ENCODE results near the gene CREB3L2.

The CREB3L2 gene

DNA sequence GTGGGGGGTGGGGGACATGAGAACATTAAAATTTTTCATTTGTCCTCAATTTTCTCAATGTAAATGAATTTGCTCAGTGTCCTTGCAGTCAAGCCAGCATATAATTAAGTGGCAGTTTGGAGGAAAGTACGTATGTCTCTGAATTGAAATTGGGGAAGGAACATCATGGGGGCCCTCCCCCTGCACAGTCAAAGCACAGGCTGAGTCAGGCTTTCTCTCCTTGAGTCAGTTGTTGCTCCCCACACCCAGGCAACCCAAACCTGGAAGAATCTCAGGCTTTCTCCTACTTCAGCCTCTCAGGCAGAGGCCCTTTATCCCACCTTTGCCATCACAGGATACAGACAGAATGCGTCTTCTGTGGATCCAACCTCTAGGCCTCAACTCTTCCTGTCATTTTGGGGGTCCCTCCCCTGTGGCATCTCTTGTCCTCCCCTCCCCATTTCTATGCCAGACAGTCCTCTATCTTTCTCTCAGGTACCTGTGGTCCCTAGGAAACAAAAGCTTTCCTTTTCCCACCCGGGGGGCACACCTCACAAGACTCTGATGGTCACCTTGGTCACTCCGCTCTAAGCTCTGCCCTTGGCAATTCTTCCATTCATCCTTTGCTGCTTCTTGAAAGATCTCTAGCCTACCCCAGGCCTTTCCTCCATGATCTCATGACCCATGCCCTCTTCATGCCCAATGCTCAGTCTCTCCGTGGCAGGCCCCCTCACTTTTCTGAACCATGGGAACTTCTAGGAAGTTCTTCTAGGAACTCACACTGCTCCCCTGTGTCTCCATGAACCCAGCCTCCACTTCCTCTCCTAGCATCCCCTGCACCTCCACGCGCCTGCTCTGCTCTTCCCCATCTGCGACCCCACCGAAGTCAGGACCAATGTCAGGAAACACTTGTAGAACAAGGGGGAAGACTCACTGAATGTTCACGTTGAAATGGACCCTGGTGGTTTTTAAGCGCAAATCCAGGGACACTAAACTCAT, 40.4 kb downstream of the CREB3L2 start:
- no peak overlapping the region for H3K9ac ChIP-seq (ENCODE audit: low read depth, low read length)
- H3K4me3 ChIP-seq (ENCODE audit: low read depth, low read length) = no peak overlapping the region
- H3K4me1 ChIP-seq (ENCODE audit: control insufficient read depth, insufficient read depth, low read length) = peaks cover 24% of the 10 kb centered on the region
- 0 out of 2 replicates have a peak, but pooled peaks cover 3% of the 10 kb centered on the region for H3K36me3 ChIP-seq (ENCODE audit: control insufficient read depth, insufficient read depth, low read length)
- no peak overlapping the region for H3K27ac ChIP-seq (ENCODE audit: low read depth, low read length)
- H3K27me3 ChIP-seq (ENCODE audit: control insufficient read depth, insufficient read depth, low read length) = no peaks in the 10 kb centered on the region
- H3K9me3 ChIP-seq (ENCODE audit: control insufficient read depth, insufficient read depth, low read length) = no peaks in the 10 kb centered on the region

GRCh38 chr7:137960020-137960419, 41.9 kb downstream of the CREB3L2 start:
- H3K4me1 ChIP-seq (ENCODE audit: control insufficient read depth, insufficient read depth, low read length) = peaks cover 27% of the 10 kb centered on the region
- no peaks in the 10 kb centered on the region for H3K27me3 ChIP-seq (ENCODE audit: control insufficient read depth, insufficient read depth, low read length)
- H3K27ac ChIP-seq (ENCODE audit: low read depth, low read length) = no peak overlapping the region
- no peak overlapping the region for H3K4me3 ChIP-seq (ENCODE audit: low read depth, low read length)
- no peaks in the 10 kb centered on the region for H3K9me3 ChIP-seq (ENCODE audit: control insufficient read depth, insufficient read depth, low read length)
- H3K9ac ChIP-seq (ENCODE audit: low read depth, low read length) = no peak overlapping the region
- 0 out of 2 replicates have a peak, but pooled peaks cover 3% of the 10 kb centered on the region for H3K36me3 ChIP-seq (ENCODE audit: control insufficient read depth, insufficient read depth, low read length)

DNA sequence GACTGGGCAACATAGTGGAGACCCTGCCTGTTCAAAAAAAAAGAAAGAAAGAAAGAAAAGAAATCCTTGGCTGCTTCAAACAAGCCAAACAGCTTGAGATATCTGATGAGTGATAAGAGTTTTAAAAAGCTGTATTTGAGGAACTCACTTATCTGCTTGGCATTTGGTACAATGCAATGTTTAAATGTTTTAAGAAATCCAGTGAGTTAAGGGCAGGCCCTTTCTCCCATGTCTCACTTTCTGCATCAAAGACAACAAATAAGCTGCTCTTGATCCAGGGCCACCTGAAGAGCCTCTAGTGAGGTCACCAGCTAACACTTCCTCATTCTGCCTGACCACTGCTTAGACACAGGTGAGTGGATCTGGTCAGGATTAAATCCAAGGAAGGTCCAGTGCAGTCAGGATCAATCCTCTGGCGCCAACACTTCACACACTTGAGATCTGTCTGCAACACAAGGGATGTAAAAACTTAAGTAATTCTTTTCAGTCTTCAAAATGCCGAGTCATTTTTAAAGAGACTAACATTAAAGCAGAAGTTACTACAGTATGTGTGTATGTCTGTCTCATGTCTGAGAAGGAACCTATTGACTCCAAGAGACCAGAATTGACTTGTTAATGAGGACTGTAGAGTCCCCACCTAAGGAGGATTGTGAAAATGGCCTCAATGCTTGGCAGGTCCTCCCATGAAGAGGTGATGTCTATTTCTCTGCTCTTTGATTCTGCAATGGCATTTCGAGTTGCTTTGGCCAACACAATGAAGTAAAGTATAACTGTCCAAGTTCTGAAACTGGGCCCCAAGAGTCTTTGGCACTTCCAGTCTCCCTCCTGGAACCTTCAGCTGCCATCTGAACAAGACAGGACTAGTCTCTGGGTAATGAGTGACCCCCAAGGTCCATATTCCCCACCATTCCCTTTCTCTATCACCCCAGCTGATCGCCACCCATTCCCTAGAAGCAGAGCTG, 43.1 kb downstream of the CREB3L2 start:
- Histone ChIP-seq H3K4me1 (ENCODE audit: control insufficient read depth, insufficient read depth, low read length) (peaks cover 40% of the 10 kb centered on the region), H3K27ac (ENCODE audit: low read depth, low read length) (peak overlapping the region; percentile 48), H3K36me3 (ENCODE audit: control insufficient read depth, insufficient read depth, low read length) (0 out of 2 replicates have a peak, but pooled peaks cover 3% of the 10 kb centered on the region)

GRCh38 chr7:137957887-137958286, 44.0 kb downstream of the CREB3L2 start:
- H3K4me1 ChIP-seq (ENCODE audit: control insufficient read depth, insufficient read depth, low read length) = peaks cover 49% of the 10 kb centered on the region
- H3K27ac ChIP-seq (ENCODE audit: low read depth, low read length) = peak overlapping the region; percentile 6
- H3K36me3 ChIP-seq (ENCODE audit: control insufficient read depth, insufficient read depth, low read length) = 0 out of 2 replicates have a peak, but pooled peaks cover 3% of the 10 kb centered on the region
- no peak overlapping the region for H3K4me3 ChIP-seq (ENCODE audit: low read depth, low read length)
- no peak overlapping the region for H3K9ac ChIP-seq (ENCODE audit: low read depth, low read length)
- no peaks in the 10 kb centered on the region for H3K9me3 ChIP-seq (ENCODE audit: control insufficient read depth, insufficient read depth, low read length)
- H3K27me3 ChIP-seq (ENCODE audit: control insufficient read depth, insufficient read depth, low read length) = no peaks in the 10 kb centered on the region

More for the DNA sequence above, 43.1 kb downstream of the CREB3L2 start:
- no peaks in the 10 kb centered on the region for H3K9me3 ChIP-seq (ENCODE audit: control insufficient read depth, insufficient read depth, low read length)
- H3K4me3 ChIP-seq (ENCODE audit: low read depth, low read length) = no peak overlapping the region
- no peak overlapping the region for H3K9ac ChIP-seq (ENCODE audit: low read depth, low read length)
- H3K27me3 ChIP-seq (ENCODE audit: control insufficient read depth, insufficient read depth, low read length) = no peaks in the 10 kb centered on the region

- H3K4me1 ChIP-seq (ENCODE audit: control insufficient read depth, insufficient read depth, low read length) = peaks cover 53% of the 10 kb centered on the region
- H3K27me3 ChIP-seq (ENCODE audit: control insufficient read depth, insufficient read depth, low read length) = no peaks in the 10 kb centered on the region
- H3K4me3 ChIP-seq (ENCODE audit: low read depth, low read length) = no peak overlapping the region
- no peaks in the 10 kb centered on the region for H3K9me3 ChIP-seq (ENCODE audit: control insufficient read depth, insufficient read depth, low read length)
- H3K9ac ChIP-seq (ENCODE audit: low read depth, low read length) = no peak overlapping the region
- H3K27ac ChIP-seq (ENCODE audit: low read depth, low read length) = no peak overlapping the region
- H3K36me3 ChIP-seq (ENCODE audit: control insufficient read depth, insufficient read depth, low read length) = no peaks in the 10 kb centered on the region
These were observed 45.3 kb downstream of the CREB3L2 start for GRCh38 chr7:137956591-137956990.

- Histone ChIP-seq H3K4me1 (ENCODE audit: control insufficient read depth, insufficient read depth, low read length) (peaks cover 53% of the 10 kb centered on the region), H3K9me3 (ENCODE audit: control insufficient read depth, insufficient read depth, low read length) (no peaks in the 10 kb centered on the region), H3K36me3 (ENCODE audit: control insufficient read depth, insufficient read depth, low read length) (no peaks in the 10 kb centered on the region), H3K27ac (ENCODE audit: low read depth, low read length) (no peak overlapping the region), H3K9ac (ENCODE audit: low read depth, low read length) (no peak overlapping the region), H3K4me3 (ENCODE audit: low read depth, low read length) (no peak overlapping the region), H3K27me3 (ENCODE audit: control insufficient read depth, insufficient read depth, low read length) (no peaks in the 10 kb centered on the region)
These were observed 45.7 kb downstream of the CREB3L2 start for GRCh38 chr7:137956183-137956582.

DNA sequence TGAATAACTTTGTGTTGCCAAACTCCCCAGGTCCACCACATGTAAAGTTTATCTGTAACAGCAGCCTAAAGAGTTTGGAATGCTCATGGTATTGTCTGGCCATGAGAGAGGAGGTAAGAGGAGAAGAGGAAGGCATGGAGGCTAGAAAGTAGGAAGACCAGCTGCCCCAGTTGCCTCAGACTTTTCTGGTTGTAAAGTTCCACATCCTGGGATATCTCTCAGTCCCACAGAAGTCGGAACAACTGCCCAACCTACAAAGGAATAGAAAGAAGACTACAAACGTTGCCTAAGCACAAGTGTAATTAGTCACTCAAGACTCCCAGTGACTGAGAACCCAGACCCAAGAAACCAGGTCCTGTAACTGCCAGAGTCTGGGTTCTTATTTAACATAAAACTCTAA, 47.3 kb downstream of the CREB3L2 start:
- H3K9ac ChIP-seq (ENCODE audit: low read depth, low read length) = no peak overlapping the region
- no peaks in the 10 kb centered on the region for H3K9me3 ChIP-seq (ENCODE audit: control insufficient read depth, insufficient read depth, low read length)
- no peak overlapping the region for H3K4me3 ChIP-seq (ENCODE audit: low read depth, low read length)
- no peaks in the 10 kb centered on the region for H3K27me3 ChIP-seq (ENCODE audit: control insufficient read depth, insufficient read depth, low read length)
- H3K4me1 ChIP-seq (ENCODE audit: control insufficient read depth, insufficient read depth, low read length) = peaks cover 58% of the 10 kb centered on the region
- H3K27ac ChIP-seq (ENCODE audit: low read depth, low read length) = peak overlapping the region; percentile 94
- no peaks in the 10 kb centered on the region for H3K36me3 ChIP-seq (ENCODE audit: control insufficient read depth, insufficient read depth, low read length)

GRCh38 chr7:137953665-137954470, 48.0 kb downstream of the CREB3L2 start:
- Histone ChIP-seq H3K4me1 (ENCODE audit: control insufficient read depth, insufficient read depth, low read length) (peaks cover 54% of the 10 kb centered on the region), H3K9ac (ENCODE audit: low read depth, low read length) (peak overlapping the region; percentile 15; the same call in 1 of the 2 replicates), H3K27ac (ENCODE audit: low read depth, low read length) (peak overlapping the region; percentile 94), H3K4me3 (ENCODE audit: low read depth, low read length) (peak overlapping the region; percentile 6; the same call in 1 of the 2 replicates), H3K9me3 (ENCODE audit: control insufficient read depth, insufficient read depth, low read length) (no peaks in the 10 kb centered on the region), H3K36me3 (ENCODE audit: control insufficient read depth, insufficient read depth, low read length) (no peaks in the 10 kb centered on the region), H3K27me3 (ENCODE audit: control insufficient read depth, insufficient read depth, low read length) (no peaks in the 10 kb centered on the region)

- Histone ChIP-seq H3K4me1 (ENCODE audit: control insufficient read depth, insufficient read depth, low read length) (peaks cover 53% of the 10 kb centered on the region), H3K36me3 (ENCODE audit: control insufficient read depth, insufficient read depth, low read length) (no peaks in the 10 kb centered on the region), H3K4me3 (ENCODE audit: low read depth, low read length) (peak overlapping the region; percentile 6; the same call in 1 of the 2 replicates), H3K27ac (ENCODE audit: low read depth, low read length) (peak overlapping the region; percentile 94), H3K27me3 (ENCODE audit: control insufficient read depth, insufficient read depth, low read length) (no peaks in the 10 kb centered on the region), H3K9ac (ENCODE audit: low read depth, low read length) (peak overlapping the region; percentile 15), H3K9me3 (ENCODE audit: control insufficient read depth, insufficient read depth, low read length) (no peaks in the 10 kb centered on the region)
These were observed 48.7 kb downstream of the CREB3L2 start for GRCh38 chr7:137953043-137953664.

GRCh38 chr7:137952426-137952805, 49.5 kb downstream of the CREB3L2 start:
- Histone ChIP-seq H3K27me3 (ENCODE audit: control insufficient read depth, insufficient read depth, low read length) (no peaks in the 10 kb centered on the region), H3K9me3 (ENCODE audit: control insufficient read depth, insufficient read depth, low read length) (no peaks in the 10 kb centered on the region), H3K4me1 (ENCODE audit: control insufficient read depth, insufficient read depth, low read length) (peaks cover 47% of the 10 kb centered on the region), H3K36me3 (ENCODE audit: control insufficient read depth, insufficient read depth, low read length) (no peaks in the 10 kb centered on the region), H3K4me3 (ENCODE audit: low read depth, low read length) (no peak overlapping the region), H3K27ac (ENCODE audit: low read depth, low read length) (peak overlapping the region; percentile 94), H3K9ac (ENCODE audit: low read depth, low read length) (no peak overlapping the region)

Data from HUES48 (cell line).